Keratinocyte (primary cell): ENCODE measurements around the gene FRAS1. TPM values are rescaled to one million over a fixed set of nuclear protein-coding genes. Genes with fewer than 3 reads are reported as not detected.

Experiments used
- DNase-seq: peaks from one replicate; pipeline ENCODE4 v3.0.0-alpha.2; 2011; ENCODE audit warnings: low read depth, missing footprints, low spot score
- FAIRE-seq: peaks from 2 replicates; lab custom pipeline; 2011; peaks lifted over from hg19 to GRCh38; lab: Jason Lieb, UNC
- H2AFZ ChIP-seq: 2 replicates; pipeline ENCODE4 v1.6.0; 2012; ENCODE audit warnings: low read length, control low read depth, inconsistent platforms; ENCODE audit not compliant: control insufficient read depth
- H3K27ac ChIP-seq: 2 replicates; pipeline ENCODE4 v1.5.1; 2011; ENCODE audit warnings: low read length; ENCODE audit not compliant: control insufficient read depth, insufficient read depth
- H3K27me3 ChIP-seq: 3 replicates; pipeline ENCODE4 v1.6.0; 2011; ENCODE audit warnings: low read length; ENCODE audit not compliant: control insufficient read depth, insufficient read depth; ENCODE audit errors: extremely low read depth
- H3K36me3 ChIP-seq, 2 experiments: 2 replicates in 1 of 2; 3 replicates in 1 of 2; pipeline ENCODE4 v1.5.1; 2011; ENCODE audit warnings: low read length in 2 of 2, mild to moderate bottlenecking in 1 of 2; ENCODE audit not compliant: control insufficient read depth in 2 of 2, insufficient read depth in 2 of 2; ENCODE audit errors: extremely low read depth in 1 of 2
- H3K4me1 ChIP-seq: 3 replicates; pipeline ENCODE4 v1.5.1; 2011; ENCODE audit warnings: low read length; ENCODE audit not compliant: control insufficient read depth, insufficient read depth; ENCODE audit errors: extremely low read depth
- H3K4me2 ChIP-seq: 3 replicates; pipeline ENCODE4 v1.6.0; 2011; ENCODE audit warnings: low read depth, low read length; ENCODE audit not compliant: control insufficient read depth, insufficient read depth; ENCODE audit errors: extremely low read depth
- H3K4me3 ChIP-seq, 3 experiments: fragments of 200-600 bp in 1 of 3; sonication (generic) in 1 of 3; 2 replicates in 2 of 3; 3 replicates in 1 of 3; pipeline ENCODE4 v1.5.1; 2011 to 2016; ENCODE audit warnings: low read length in 3 of 3, mild to moderate bottlenecking in 3 of 3, control low read depth in 2 of 3, inconsistent platforms in 1 of 3, low read depth in 1 of 3, mixed read lengths in 1 of 3, mixed run types in 1 of 3, moderate library complexity in 1 of 3; ENCODE audit not compliant: control insufficient read depth in 2 of 3, insufficient read depth in 2 of 3; ENCODE audit errors: extremely low read depth in 1 of 3
- H3K79me2 ChIP-seq: 2 replicates; pipeline ENCODE4 v1.6.0; 2012; ENCODE audit warnings: low read length; ENCODE audit not compliant: control insufficient read depth, insufficient read depth
- H3K9ac ChIP-seq: 3 replicates; pipeline ENCODE4 v1.6.0; 2011; ENCODE audit warnings: low read length; ENCODE audit not compliant: control insufficient read depth, insufficient read depth; ENCODE audit errors: extremely low read depth
- H3K9me1 ChIP-seq: 3 replicates; pipeline ENCODE4 v1.6.0; 2011; ENCODE audit warnings: low read length; ENCODE audit not compliant: control insufficient read depth, insufficient read depth; ENCODE audit errors: extremely low read depth
- H3K9me3 ChIP-seq: 2 replicates; pipeline ENCODE4 v1.5.1; 2012; ENCODE audit warnings: low read depth, low read length; ENCODE audit not compliant: control insufficient read depth
- H4K20me1 ChIP-seq: 3 replicates; pipeline ENCODE4 v1.6.0; 2011; ENCODE audit warnings: low read length; ENCODE audit not compliant: control insufficient read depth, insufficient read depth; ENCODE audit errors: extremely low read depth
- EZH2 ChIP-seq: IDR thresholded peaks from one replicate; pipeline ENCODE4 v1.6.1; 2012; ENCODE audit warnings: inconsistent platforms, mild to moderate bottlenecking, low read length, moderate library complexity
- dilution Hi-C: fragments of 300-500 bp; cut with MboI; formaldehyde crosslinking; loops from one replicate; pipeline ENCODE4 v1.7.0; 2020; ENCODE audit warnings: low sequenced_read_pairs; ENCODE audit not compliant: extremely low pct_ligation_motif_present
- polyA plus RNA-seq, 5 experiments: library from polyadenylated mRNA; depleted of rRNA in 3 of 5; stranded (reverse) in 3 of 5; stranded (forward) in 1 of 5; unstranded in 1 of 5; fragments of >200 nt; gene quantifications; 1 replicate in 1 of 5; 2 replicates in 3 of 5; 3 replicates in 1 of 5; pipeline versions ENCODE4 v1.2.1 to v1.2.3, GENCODE V29; 2011 to 2012; ENCODE audit warnings: missing spikeins in 2 of 5, low read depth in 1 of 5, low replicate concordance in 1 of 5
- TF ChIP-seq, protein P1 (sequence below), 3 experiments: IDR thresholded peaks in 1 of 3; conservative IDR thresholded peaks in 1 of 3; optimal IDR thresholded peaks in 1 of 3; 2 replicates in 2 of 3; 3 replicates in 1 of 3; pipeline versions ENCODE3 to v1.5.1; 2011; ENCODE audit warnings: low read length in 3 of 3, mild to moderate bottlenecking in 3 of 3, moderate library complexity in 2 of 3, control low read depth in 1 of 3, inconsistent platforms in 1 of 3; ENCODE audit not compliant: insufficient read depth in 2 of 3; ENCODE audit errors: extremely low read depth in 1 of 3

FRAS1 gene
- polyA plus RNA-seq, 1 donor (not counting 4 experiments of a cell fraction or from before 2014, with no cell fraction given) = 3.5 TPM

DNA sequence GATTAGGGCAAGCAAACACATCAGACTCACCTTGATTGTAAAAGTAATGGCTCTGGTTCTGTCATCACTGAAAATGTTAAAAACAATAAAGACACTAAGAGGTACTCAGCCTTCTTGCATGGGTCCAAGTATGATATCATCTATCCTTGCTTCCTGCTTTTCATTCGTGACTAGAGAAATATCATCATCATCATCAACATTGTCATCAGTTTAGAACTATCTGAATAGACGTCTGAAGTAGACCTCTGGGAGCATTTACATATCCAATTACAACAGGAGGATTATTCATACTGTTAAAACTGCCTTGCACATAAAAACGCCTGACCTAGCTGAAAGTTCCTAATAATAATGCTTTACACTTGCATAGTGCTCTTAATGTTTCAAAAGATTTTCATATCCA lies 9.8 kb upstream of the FRAS1 start:
- DNase-seq = no peak
- H3K27me3 ChIP-seq = no peaks in the 10 kb centered on the region
- H2AFZ ChIP-seq = no peak overlapping the region
- H3K4me1 ChIP-seq = no peaks in the 10 kb centered on the region
- no peak overlapping the region for H3K27ac ChIP-seq
- no peaks in the 10 kb centered on the region for H3K79me2 ChIP-seq
- H3K36me3 ChIP-seq = no peaks in the 10 kb centered on the region
- no peak overlapping the region for H3K9ac ChIP-seq
- H3K9me1 ChIP-seq = no peaks in the 10 kb centered on the region
- no peak overlapping the region for H3K4me2 ChIP-seq
- H3K4me3 ChIP-seq = no peak overlapping the region
- no peak for FAIRE-seq
- dilution Hi-C loops = no loop called here
- TF ChIP-seq EZH2 = no peak
- TF ChIP-seq, protein P1, sequence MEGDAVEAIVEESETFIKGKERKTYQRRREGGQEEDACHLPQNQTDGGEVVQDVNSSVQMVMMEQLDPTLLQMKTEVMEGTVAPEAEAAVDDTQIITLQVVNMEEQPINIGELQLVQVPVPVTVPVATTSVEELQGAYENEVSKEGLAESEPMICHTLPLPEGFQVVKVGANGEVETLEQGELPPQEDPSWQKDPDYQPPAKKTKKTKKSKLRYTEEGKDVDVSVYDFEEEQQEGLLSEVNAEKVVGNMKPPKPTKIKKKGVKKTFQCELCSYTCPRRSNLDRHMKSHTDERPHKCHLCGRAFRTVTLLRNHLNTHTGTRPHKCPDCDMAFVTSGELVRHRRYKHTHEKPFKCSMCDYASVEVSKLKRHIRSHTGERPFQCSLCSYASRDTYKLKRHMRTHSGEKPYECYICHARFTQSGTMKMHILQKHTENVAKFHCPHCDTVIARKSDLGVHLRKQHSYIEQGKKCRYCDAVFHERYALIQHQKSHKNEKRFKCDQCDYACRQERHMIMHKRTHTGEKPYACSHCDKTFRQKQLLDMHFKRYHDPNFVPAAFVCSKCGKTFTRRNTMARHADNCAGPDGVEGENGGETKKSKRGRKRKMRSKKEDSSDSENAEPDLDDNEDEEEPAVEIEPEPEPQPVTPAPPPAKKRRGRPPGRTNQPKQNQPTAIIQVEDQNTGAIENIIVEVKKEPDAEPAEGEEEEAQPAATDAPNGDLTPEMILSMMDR (optimal IDR thresholded peaks at IDR 0.05 in 1 of 3, IDR thresholded peaks at IDR 0.05 in 1 of 3, conservative IDR thresholded peaks at IDR 0.05 in 1 of 3; ENCODE audit: extremely low read depth in 1 of 3, insufficient read depth in 2 of 3, low read length in 3 of 3) = no peak
- no peaks in the 10 kb centered on the region for H4K20me1 ChIP-seq
- H3K9me3 ChIP-seq = no peaks in the 10 kb centered on the region

- Histone ChIP-seq H3K9ac (peak overlapping the region; percentile 84), H3K4me3 (peak overlapping the region; percentile 74 to 88 (median 85)), H2AFZ (peak overlapping the region; percentile 94), H3K4me2 (peak overlapping the region; percentile 91), H3K27me3 (no peaks in the 10 kb centered on the region), H3K4me1 (peaks cover 7% of the 10 kb centered on the region), H3K9me1 (no peaks in the 10 kb centered on the region), H3K9me3 (no peaks in the 10 kb centered on the region), H4K20me1 (no peaks in the 10 kb centered on the region), H3K36me3 (no peaks in the 10 kb centered on the region), H3K79me2 (no peaks in the 10 kb centered on the region), H3K27ac (peak overlapping the region; percentile 23)
- dilution Hi-C loops = no loop called here
- DNase-seq = peak; percentile 63
- peak; percentile 90 for FAIRE-seq
- TF ChIP-seq EZH2 = no peak
- TF ChIP-seq, protein P1 (optimal IDR thresholded peaks at IDR 0.05 in 1 of 3, IDR thresholded peaks at IDR 0.05 in 1 of 3, conservative IDR thresholded peaks at IDR 0.05 in 1 of 3; ENCODE audit: extremely low read depth in 1 of 3, insufficient read depth in 2 of 3, low read length in 3 of 3) = peak in 1 of 3 experiments; percentile 43
Measured at GRCh38 chr4:78056265-78057129, 626 bp upstream of the FRAS1 start.
